ENCODE data around the gene E2F2.

Gene E2F2

GRCh38 chr1:23469372-23469982 lies 61.6 kb downstream of the E2F2 start:
- FAIRE-seq, result no peak
- DNase-seq (ENCODE audit: insufficient read length, low spot score), result no peak

GRCh38 chr1:23466423-23466989 lies 64.5 kb downstream of the E2F2 start:
- DNase-seq (ENCODE audit: insufficient read length, low spot score) (no peak), FAIRE-seq (no peak)

GRCh38 chr1:23463286-23463685 lies 67.7 kb downstream of the E2F2 start:
- FAIRE-seq, result no peak
- DNase-seq (ENCODE audit: insufficient read length, low spot score), result no peak

GRCh38 chr1:23462766-23463165 lies 68.3 kb downstream of the E2F2 start:
- no peak for DNase-seq (ENCODE audit: insufficient read length, low spot score)
- no peak for FAIRE-seq

GRCh38 chr1:23461050-23461449 lies 70.0 kb downstream of the E2F2 start:
- no peak for DNase-seq (ENCODE audit: insufficient read length, low spot score)
- FAIRE-seq, result no peak

- DNase-seq (ENCODE audit: insufficient read length, low spot score) (no peak), FAIRE-seq (no peak)
Observed at GRCh38 chr1:23460519-23460918, 70.5 kb downstream of the E2F2 start.

- DNase-seq (ENCODE audit: insufficient read length, low spot score) (no peak), FAIRE-seq (no peak)
Observed at GRCh38 chr1:23459338-23459757, 71.7 kb downstream of the E2F2 start.

All from HTR-8/SVneo (cell line).